Measurements from ENCODE around the gene CYP26B1.

Gene CYP26B1

GRCh38 chr2:72144274-72144631 is 3.4 kb downstream of the CYP26B1 start:
- H3K27me3 ChIP-seq (ENCODE audit: insufficient read depth, low read length), result no peaks in the 10 kb centered on the region
- H3K9me2 ChIP-seq (ENCODE audit: low read depth, low read length), result no peaks in the 10 kb centered on the region
- no peaks in the 10 kb centered on the region for H3K9me3 ChIP-seq (ENCODE audit: low read length)
- H3K9ac ChIP-seq (ENCODE audit: low read length), result no peak overlapping the region
- no peaks in the 10 kb centered on the region for H3F3A ChIP-seq (ENCODE audit: insufficient read depth, low read length)
- no peak overlapping the region for H2AFZ ChIP-seq (ENCODE audit: low read length)
- TF ChIP-seq EZH2 (IDR thresholded peaks at IDR 0.05; ENCODE audit: borderline replicate concordance, low read length), result no peak
- TF ChIP-seq CTCF (IDR thresholded peaks at IDR 0.05; ENCODE audit: low read length), result no peak
- no peaks in the 10 kb centered on the region for H3K36me3 ChIP-seq (ENCODE audit: insufficient read depth, low read length)
- no peaks in the 10 kb centered on the region for H4K20me1 ChIP-seq (ENCODE audit: insufficient read depth, low read length)
- H3K4me2 ChIP-seq (ENCODE audit: low read length), result no peak overlapping the region
- H3K79me2 ChIP-seq (ENCODE audit: insufficient read depth, low read length), result no peaks in the 10 kb centered on the region
- no peak overlapping the region for H3K4me3 ChIP-seq (ENCODE audit: low read depth, low read length, poor library complexity, severe bottlenecking)
- no peaks in the 10 kb centered on the region for H3K4me1 ChIP-seq (ENCODE audit: insufficient read depth, low read length, severe bottlenecking)
- no peak overlapping the region for H3K27ac ChIP-seq (ENCODE audit: low read depth, low read length, poor library complexity, severe bottlenecking)

GRCh38 chr2:72143441-72144273 is 4.0 kb downstream of the CYP26B1 start:
- no peaks in the 10 kb centered on the region for H3K9me3 ChIP-seq (ENCODE audit: low read length)
- no peaks in the 10 kb centered on the region for H3K79me2 ChIP-seq (ENCODE audit: insufficient read depth, low read length)
- H3K9me2 ChIP-seq (ENCODE audit: low read depth, low read length), result no peaks in the 10 kb centered on the region
- no peaks in the 10 kb centered on the region for H3K4me1 ChIP-seq (ENCODE audit: insufficient read depth, low read length, severe bottlenecking)
- H3K27me3 ChIP-seq (ENCODE audit: insufficient read depth, low read length), result no peaks in the 10 kb centered on the region
- no peaks in the 10 kb centered on the region for H3F3A ChIP-seq (ENCODE audit: insufficient read depth, low read length)
- H3K36me3 ChIP-seq (ENCODE audit: insufficient read depth, low read length), result no peaks in the 10 kb centered on the region
- H3K27ac ChIP-seq (ENCODE audit: low read depth, low read length, poor library complexity, severe bottlenecking), result no peak overlapping the region
- TF ChIP-seq EZH2 (IDR thresholded peaks at IDR 0.05; ENCODE audit: borderline replicate concordance, low read length) (no peak), CTCF (IDR thresholded peaks at IDR 0.05; ENCODE audit: low read length) (no peak)
- no peak overlapping the region for H3K4me3 ChIP-seq (ENCODE audit: low read depth, low read length, poor library complexity, severe bottlenecking)
- H2AFZ ChIP-seq (ENCODE audit: low read length), result no peak overlapping the region
- H4K20me1 ChIP-seq (ENCODE audit: insufficient read depth, low read length), result no peaks in the 10 kb centered on the region
- H3K4me2 ChIP-seq (ENCODE audit: low read length), result no peak overlapping the region
- H3K9ac ChIP-seq (ENCODE audit: low read length), result no peak overlapping the region

- H2AFZ ChIP-seq (ENCODE audit: low read length), result no peak overlapping the region
- H4K20me1 ChIP-seq (ENCODE audit: insufficient read depth, low read length), result no peaks in the 10 kb centered on the region
- no peak overlapping the region for H3K4me3 ChIP-seq (ENCODE audit: low read depth, low read length, poor library complexity, severe bottlenecking)
- H3F3A ChIP-seq (ENCODE audit: insufficient read depth, low read length), result no peaks in the 10 kb centered on the region
- H3K79me2 ChIP-seq (ENCODE audit: insufficient read depth, low read length), result no peaks in the 10 kb centered on the region
- H3K4me2 ChIP-seq (ENCODE audit: low read length), result no peak overlapping the region
- no peaks in the 10 kb centered on the region for H3K9me2 ChIP-seq (ENCODE audit: low read depth, low read length)
- no peak for TF ChIP-seq CTCF (IDR thresholded peaks at IDR 0.05; ENCODE audit: low read length)
- TF ChIP-seq EZH2 (IDR thresholded peaks at IDR 0.05; ENCODE audit: borderline replicate concordance, low read length), result no peak
- H3K9ac ChIP-seq (ENCODE audit: low read length), result no peak overlapping the region
- no peaks in the 10 kb centered on the region for H3K9me3 ChIP-seq (ENCODE audit: low read length)
- no peaks in the 10 kb centered on the region for H3K4me1 ChIP-seq (ENCODE audit: insufficient read depth, low read length, severe bottlenecking)
- no peaks in the 10 kb centered on the region for H3K27me3 ChIP-seq (ENCODE audit: insufficient read depth, low read length)
- H3K36me3 ChIP-seq (ENCODE audit: insufficient read depth, low read length), result no peaks in the 10 kb centered on the region
- H3K27ac ChIP-seq (ENCODE audit: low read depth, low read length, poor library complexity, severe bottlenecking), result no peak overlapping the region
These were observed 4.9 kb downstream of the CYP26B1 start for GRCh38 chr2:72142570-72143440.

Data from OCI-LY1 (cell line).